ENCODE results near the gene NHS.

The NHS gene

DNA sequence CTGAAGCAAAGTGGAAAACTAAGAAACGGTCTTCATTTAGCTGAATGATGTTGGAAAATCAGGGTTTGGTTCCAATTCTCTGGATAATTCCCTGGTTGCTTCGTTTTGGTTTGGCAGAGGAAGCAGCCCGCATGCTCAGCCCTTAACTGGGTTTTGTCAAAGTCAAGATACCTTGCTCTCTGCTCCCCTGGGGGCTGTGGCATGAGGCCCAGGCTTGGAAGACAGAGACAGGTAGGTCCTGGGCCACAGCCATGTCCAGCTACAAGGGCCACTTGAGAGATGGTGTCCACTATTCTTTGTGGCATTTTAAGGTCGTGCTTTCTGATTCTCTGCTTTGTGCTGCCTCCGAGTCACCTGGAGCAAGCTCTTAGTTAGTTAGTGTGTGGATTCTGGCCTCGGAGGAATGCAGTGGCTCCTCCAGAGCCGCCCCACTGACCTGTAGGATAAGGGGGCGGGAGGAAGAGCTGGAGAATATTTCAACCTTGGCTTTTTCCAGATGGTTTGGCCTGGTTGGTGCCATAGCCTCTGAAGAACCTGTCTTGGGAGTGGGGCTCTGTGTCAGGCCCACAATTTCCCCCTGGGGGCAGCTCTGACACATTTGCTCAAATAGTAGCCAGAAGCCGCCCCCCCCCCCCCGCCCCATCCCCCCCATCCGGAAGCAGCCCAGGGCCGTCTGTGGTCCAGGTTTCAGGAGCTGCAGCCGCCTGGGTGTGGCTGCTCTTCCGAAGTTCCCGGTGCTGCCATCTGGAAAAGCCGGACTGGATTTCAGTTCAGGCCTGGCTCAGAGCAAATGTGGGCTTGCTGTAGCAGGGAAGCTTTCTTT lies 147.1 kb downstream of the NHS start:
- Mint-ChIP-seq H3K36me3 (ENCODE audit: low read depth) (no peaks in the 10 kb centered on the region), H3K27me3 (no peaks in the 10 kb centered on the region), H3K4me3 (no peak overlapping the region), H3K4me1 (ENCODE audit: low read depth) (no peaks in the 10 kb centered on the region), H3K27ac (no peak overlapping the region), H3K9me3 (no peaks in the 10 kb centered on the region)

DNA sequence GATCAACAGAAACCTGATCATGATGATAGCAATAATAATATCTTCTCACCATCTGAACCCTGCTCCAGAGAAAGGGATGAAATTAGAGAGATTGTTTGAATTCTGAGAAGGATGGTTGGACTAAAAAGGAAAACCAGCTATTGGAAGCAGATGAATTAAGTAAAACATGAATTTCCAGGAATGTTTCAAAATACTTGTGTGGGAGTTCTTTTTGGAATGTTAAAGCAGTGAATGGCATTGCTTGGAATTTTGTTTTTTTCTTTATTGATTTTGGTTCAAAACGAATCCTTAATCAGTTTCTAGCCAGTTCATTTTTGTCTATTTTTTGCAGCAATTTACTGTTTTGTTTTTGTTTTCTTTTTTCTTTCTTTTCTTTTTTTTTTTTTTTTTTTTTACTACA lies 150.3 kb downstream of the NHS start:
- H3K4me1 Mint-ChIP-seq (ENCODE audit: low read depth): peaks cover 10% of the 10 kb centered on the region
- no peaks in the 10 kb centered on the region for H3K9me3 Mint-ChIP-seq
- H3K27ac Mint-ChIP-seq: no peak overlapping the region
- H3K27me3 Mint-ChIP-seq: no peaks in the 10 kb centered on the region
- H3K4me3 Mint-ChIP-seq: no peak overlapping the region
- no peaks in the 10 kb centered on the region for H3K36me3 Mint-ChIP-seq (ENCODE audit: low read depth)

DNA sequence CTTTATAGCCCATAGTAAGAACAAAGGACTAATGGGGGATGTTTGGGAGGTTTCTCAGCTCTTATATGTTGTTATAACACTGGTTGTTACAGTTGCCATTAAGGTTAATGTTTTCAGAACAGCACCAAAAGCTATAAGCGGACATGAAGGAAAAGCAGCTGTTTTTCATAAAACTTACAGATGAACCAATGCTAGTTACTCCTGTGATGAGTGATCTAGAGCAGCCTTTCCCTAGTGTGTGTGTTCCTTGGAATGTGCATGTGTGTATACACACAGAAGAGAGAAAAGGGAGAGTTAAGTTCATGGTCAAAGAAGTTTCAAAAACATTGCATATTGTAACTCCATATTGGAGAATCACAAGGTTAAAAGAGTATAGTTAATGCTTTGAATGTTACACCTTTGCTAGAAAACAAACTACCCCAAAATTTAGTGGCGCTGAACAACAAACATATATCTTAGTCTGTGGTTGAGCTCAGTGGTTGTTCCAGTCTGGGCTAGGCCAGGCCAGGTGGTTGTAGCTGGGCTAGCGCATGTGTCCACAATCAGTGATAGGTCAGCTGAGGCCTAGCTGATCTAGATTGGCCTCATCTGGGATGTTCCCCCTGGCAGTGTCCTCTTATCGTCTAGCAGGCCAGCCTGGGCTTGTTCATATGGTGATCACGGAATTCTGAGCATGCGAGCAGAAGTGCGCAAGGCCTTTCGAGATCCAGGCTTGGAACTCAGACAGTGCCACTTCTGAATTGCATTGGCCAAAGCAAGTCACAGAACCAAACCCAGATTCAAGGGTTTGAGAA lies 151.0 kb downstream of the NHS start:
- no peaks in the 10 kb centered on the region for H3K36me3 Mint-ChIP-seq (ENCODE audit: low read depth)
- H3K4me1 Mint-ChIP-seq (ENCODE audit: low read depth): peaks cover 10% of the 10 kb centered on the region
- no peaks in the 10 kb centered on the region for H3K9me3 Mint-ChIP-seq
- no peak overlapping the region for H3K27ac Mint-ChIP-seq
- no peaks in the 10 kb centered on the region for H3K27me3 Mint-ChIP-seq
- no peak overlapping the region for H3K4me3 Mint-ChIP-seq

DNA sequence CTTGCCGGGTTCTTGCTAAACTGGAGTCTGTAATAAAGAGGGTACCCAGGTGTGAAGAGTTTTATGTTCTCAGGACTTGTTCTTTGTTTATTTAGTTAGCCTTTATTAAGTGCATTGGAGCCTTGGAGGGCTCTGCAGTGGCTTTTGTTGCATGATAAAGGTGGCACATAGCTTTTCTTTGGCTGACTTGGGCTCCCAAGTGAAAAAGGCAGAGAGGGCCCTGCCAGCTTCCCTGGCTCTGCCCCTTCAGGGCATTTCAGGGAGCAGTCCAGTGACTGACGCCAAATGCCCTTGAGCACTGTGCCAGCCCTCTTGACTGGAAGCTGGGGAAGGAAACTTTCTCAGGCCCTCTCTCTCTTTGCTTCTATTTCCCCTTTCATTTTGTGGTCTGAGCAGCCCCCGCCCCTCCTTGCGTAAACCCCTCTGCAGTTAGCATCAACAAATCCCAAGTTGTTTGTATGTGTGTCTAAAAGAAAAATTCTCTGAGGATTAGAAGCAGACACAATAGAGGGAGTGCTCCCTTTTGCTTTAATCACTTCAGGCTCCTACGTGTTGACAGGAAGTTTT lies 152.2 kb downstream of the NHS start:
- no peak overlapping the region for H3K4me3 Mint-ChIP-seq
- no peaks in the 10 kb centered on the region for H3K9me3 Mint-ChIP-seq
- no peaks in the 10 kb centered on the region for H3K36me3 Mint-ChIP-seq (ENCODE audit: low read depth)
- no peak overlapping the region for H3K27ac Mint-ChIP-seq
- peaks cover 10% of the 10 kb centered on the region for H3K4me1 Mint-ChIP-seq (ENCODE audit: low read depth)
- H3K27me3 Mint-ChIP-seq: no peaks in the 10 kb centered on the region

DNA sequence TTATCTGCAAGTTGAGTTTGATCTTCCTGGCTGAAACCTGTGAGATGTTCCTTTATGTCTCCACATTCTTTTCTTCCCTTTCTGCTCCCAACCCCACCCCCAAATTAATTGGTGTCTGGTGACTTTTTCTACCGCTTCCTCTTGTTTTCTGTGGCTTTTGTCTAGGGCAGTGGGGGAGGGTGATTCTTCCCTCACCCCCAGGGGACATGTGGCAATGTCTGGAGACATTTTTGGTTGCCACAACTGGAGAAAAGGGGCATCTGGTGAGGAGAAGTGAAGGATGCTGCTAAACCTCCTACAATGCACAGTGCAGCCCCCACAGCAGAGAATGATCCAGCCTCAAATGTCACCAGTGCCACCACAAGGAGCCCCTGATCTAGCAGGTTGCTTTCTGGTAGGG lies 152.9 kb downstream of the NHS start:
- Mint-ChIP-seq H3K4me1 (ENCODE audit: low read depth) (peaks cover 10% of the 10 kb centered on the region), H3K36me3 (ENCODE audit: low read depth) (no peaks in the 10 kb centered on the region), H3K27ac (no peak overlapping the region), H3K4me3 (no peak overlapping the region), H3K27me3 (no peaks in the 10 kb centered on the region), H3K9me3 (no peaks in the 10 kb centered on the region)

DNA sequence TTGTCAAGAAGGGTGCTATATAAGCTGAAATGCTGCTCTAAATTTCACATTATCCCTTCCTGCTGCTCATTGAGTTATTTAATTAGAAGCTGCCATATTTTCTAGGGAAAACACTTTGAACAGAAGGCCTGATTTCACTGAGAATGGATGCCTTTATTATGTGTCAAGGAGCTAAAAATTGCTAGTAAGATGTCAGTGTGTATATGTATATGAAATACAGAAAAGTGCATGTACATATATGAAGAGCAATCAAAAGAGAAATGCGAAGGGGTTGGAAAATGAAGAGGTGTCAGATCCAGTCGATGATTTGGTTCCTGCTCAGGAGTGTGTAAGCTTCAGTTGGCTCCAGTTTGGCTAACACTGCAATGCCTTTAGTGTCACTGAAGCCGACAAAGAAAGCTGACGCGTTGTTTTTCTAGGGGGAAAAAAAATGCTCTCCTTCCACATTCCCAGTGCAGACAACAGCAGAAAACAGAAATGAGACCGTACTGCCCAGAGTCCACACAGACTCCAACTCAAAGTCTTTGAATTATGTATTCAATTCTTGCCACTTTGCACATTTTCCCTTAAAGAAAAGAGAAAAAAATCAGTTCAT lies 154.2 kb downstream of the NHS start:
- no peaks in the 10 kb centered on the region for H3K9me3 Mint-ChIP-seq
- H3K4me1 Mint-ChIP-seq (ENCODE audit: low read depth): peaks cover 13% of the 10 kb centered on the region
- H3K27me3 Mint-ChIP-seq: no peaks in the 10 kb centered on the region

DNA sequence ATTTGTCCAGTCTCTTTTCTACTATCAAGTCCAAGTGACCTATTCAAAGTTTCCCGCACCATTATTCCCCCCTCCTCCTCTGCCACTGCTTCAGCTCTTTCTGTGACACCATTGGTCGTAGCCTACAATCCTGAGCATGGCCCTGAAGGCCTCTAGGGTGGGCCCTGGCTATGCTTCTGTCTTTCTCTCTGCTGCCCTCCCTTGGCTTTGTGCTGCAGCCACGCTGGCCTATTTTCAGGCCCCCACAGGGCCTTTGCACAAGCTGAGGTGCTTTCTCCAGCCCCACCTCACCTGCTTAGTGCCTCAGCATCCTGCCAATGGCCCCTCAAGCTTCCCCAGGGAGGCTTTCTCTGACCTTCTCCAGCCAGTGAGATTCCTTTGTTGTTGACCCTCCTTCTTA lies 156.5 kb downstream of the NHS start:
- no peaks in the 10 kb centered on the region for H3K9me3 Mint-ChIP-seq
- peaks cover 26% of the 10 kb centered on the region for H3K4me1 Mint-ChIP-seq (ENCODE audit: low read depth)
- H3K27me3 Mint-ChIP-seq: no peaks in the 10 kb centered on the region
- no peak overlapping the region for H3K4me3 Mint-ChIP-seq
- H3K27ac Mint-ChIP-seq: no peak overlapping the region
- H3K36me3 Mint-ChIP-seq (ENCODE audit: low read depth): no peaks in the 10 kb centered on the region

More for the DNA sequence above, 154.2 kb downstream of the NHS start:
- H3K4me3 Mint-ChIP-seq: no peak overlapping the region
- H3K36me3 Mint-ChIP-seq (ENCODE audit: low read depth): no peaks in the 10 kb centered on the region
- no peak overlapping the region for H3K27ac Mint-ChIP-seq

DNA sequence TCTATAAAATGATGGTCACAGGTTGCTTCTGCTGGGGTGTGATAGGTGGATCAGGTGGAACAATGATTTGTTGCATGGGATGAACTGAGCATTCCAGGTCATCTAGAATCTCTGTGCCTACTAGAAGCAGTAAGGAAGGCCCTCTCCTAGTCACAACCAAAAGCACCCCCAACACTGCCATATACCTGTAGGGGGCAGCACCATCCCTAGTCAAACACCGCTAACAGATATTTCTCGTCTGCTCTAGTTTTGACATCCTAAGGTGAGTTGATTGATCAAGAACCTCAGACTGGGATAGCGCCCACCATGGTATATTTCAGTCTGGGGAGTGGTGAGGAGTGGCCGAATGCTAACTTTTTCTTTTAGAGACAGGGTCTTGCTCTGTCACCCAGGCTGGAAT lies 160.2 kb downstream of the NHS start:
- no peak overlapping the region for H3K4me3 Mint-ChIP-seq
- peaks cover 1% of the 10 kb centered on the region for H3K9me3 Mint-ChIP-seq
- no peak overlapping the region for H3K27ac Mint-ChIP-seq

DNA sequence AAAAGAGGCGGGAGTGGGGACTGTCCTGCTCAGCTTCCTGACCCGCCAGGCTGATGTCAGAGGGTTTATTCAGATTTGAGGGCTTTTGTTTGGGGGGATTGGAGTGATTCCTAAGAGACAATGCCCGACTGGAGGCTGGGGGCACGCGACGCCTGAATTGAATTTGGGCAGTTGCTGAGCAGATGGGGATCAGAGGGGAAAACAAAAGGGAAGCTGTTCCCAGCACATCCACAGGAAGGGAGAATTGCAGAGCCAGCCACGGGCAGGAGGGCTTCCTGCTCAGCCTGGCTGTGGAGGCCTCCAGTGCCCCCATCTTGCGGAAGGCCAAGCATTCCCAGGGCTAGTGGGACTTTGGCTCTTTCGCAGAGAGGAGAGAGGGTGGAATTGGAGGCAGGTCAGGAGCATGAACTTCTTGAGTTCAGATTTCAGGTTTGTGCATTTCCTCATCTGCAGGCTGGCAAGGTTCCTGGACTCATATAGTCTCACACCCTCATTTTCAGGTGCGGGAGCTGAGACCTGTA lies 162.8 kb downstream of the NHS start:
- Mint-ChIP-seq H3K4me3 (no peak overlapping the region), H3K27me3 (no peaks in the 10 kb centered on the region), H3K27ac (peak overlapping the region; percentile 97), H3K36me3 (ENCODE audit: low read depth) (no peaks in the 10 kb centered on the region), H3K9me3 (peaks cover 3% of the 10 kb centered on the region), H3K4me1 (ENCODE audit: low read depth) (peaks cover 30% of the 10 kb centered on the region)

More for the DNA sequence above, 160.2 kb downstream of the NHS start:
- Mint-ChIP-seq H3K36me3 (ENCODE audit: low read depth) (no peaks in the 10 kb centered on the region), H3K4me1 (ENCODE audit: low read depth) (peaks cover 30% of the 10 kb centered on the region), H3K27me3 (no peaks in the 10 kb centered on the region)

DNA sequence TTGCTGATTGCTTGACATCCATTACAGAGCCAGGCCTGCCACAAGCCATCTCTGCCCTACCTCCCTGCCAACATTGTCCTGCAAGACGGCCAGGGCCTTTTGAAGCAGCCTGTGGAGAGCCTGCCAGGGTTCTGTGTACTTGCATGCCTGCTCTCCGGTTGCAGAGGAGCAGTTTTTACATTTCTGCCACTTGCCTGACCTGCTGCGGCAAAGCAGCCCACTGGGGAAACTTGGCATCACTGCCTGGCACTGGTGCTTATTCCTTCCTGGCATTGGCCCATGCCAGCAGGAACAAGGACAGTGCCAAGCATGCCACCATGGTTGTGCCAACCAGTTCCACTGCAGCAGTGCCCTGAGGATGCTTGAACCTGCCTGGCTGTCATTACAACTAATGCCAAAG lies 167.1 kb downstream of the NHS start:
- H3K4me3 Mint-ChIP-seq: no peak overlapping the region
- no peaks in the 10 kb centered on the region for H3K27me3 Mint-ChIP-seq
- no peaks in the 10 kb centered on the region for H3K36me3 Mint-ChIP-seq (ENCODE audit: low read depth)
- H3K27ac Mint-ChIP-seq: no peak overlapping the region
- H3K4me1 Mint-ChIP-seq (ENCODE audit: low read depth): peaks cover 7% of the 10 kb centered on the region
- H3K9me3 Mint-ChIP-seq: peaks cover 3% of the 10 kb centered on the region

DNA sequence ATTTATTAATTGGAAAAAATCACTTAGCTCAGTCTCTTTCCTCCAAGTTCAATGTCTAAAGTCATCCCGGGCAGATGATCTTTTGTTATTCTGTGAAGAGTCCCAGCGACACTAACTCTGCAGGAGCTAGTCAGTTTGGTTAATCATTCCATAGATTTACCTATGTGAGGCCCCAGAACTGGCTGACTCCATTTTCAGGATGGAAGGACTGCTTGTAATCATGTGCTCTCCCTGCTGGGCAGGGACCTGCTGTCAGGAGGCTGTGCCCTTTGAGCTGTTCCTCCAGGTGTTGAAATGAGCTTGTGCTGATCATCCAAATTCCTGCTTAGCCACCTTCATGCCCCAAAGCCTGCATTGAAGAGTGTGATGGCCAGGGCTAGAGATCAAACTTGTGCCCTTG lies 169.8 kb downstream of the NHS start:
- Mint-ChIP-seq H3K27me3 (no peaks in the 10 kb centered on the region), H3K9me3 (peaks cover 3% of the 10 kb centered on the region), H3K4me1 (ENCODE audit: low read depth) (peaks cover 14% of the 10 kb centered on the region), H3K36me3 (ENCODE audit: low read depth) (no peaks in the 10 kb centered on the region), H3K4me3 (no peak overlapping the region), H3K27ac (no peak overlapping the region)

DNA sequence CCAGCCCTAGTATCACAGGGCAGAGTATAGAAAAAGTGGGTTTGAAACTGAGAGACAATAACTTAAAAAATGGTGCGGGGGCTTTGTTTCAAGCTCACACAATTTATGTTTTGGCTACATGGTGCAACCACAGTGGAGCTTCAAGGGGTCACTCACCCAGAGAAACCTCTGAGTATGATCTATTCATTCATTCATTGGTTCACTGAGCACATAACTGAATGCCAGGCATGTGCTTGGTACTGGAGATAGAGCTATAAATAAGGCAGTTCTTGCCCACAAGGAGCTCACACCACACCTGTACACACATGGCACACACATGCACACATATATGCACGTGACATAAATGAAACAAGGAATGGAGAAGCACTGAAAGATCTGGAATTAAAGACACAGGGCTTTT lies 171.4 kb downstream of the NHS start:
- Mint-ChIP-seq H3K4me1 (ENCODE audit: low read depth) (peaks cover 14% of the 10 kb centered on the region), H3K4me3 (no peak overlapping the region), H3K36me3 (ENCODE audit: low read depth) (no peaks in the 10 kb centered on the region), H3K27ac (no peak overlapping the region), H3K27me3 (no peaks in the 10 kb centered on the region), H3K9me3 (no peaks in the 10 kb centered on the region)

DNA sequence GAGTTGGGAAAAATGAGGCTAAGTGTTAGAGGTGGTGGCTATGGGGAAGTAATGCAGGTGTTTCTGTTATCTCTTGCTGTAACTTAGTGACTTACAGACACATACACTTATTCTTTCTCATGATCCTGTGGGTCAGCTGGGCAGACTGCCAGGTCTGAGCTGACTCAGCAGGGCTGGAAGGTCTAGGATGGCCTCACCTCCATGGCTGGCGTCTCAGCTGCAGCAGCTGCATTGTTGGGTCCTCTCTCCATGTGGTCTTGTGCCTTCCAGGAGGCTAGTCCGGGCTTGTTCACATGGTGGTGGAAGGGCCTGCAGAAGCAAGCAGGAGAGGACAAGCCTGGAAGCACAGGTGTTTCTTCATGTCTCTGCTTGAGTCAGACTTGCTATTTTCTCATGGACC lies 172.7 kb downstream of the NHS start:
- Mint-ChIP-seq H3K9me3 (no peaks in the 10 kb centered on the region), H3K4me3 (no peak overlapping the region), H3K27me3 (no peaks in the 10 kb centered on the region), H3K27ac (no peak overlapping the region), H3K4me1 (ENCODE audit: low read depth) (peaks cover 14% of the 10 kb centered on the region), H3K36me3 (ENCODE audit: low read depth) (no peaks in the 10 kb centered on the region)

DNA sequence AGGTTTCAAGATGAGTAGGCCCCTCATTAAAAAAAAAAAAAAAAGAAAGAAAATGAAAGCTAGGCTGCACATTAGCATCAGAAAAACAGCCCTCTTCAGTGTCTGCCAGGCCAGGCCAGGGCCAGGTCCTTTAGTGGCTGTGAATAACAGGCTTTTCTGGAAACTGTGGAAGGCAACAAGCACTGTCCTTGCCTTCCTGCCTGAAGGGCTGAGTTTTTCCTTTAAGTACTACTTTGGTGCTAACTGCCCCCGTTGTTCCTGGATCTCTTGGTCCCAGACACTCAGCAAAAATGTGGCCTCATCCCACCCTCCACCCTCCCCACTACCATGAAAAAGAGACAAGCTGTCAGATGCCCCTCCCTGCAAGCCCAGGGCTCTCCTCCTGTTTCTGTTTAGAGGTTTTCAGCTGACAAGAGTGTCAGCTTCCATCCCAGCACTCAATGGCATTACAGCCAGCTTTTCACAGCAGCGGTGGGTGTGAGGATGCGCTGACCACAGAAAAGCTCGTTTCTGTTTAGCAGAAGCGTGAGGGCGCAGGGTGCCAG lies 174.2 kb downstream of the NHS start:
- Mint-ChIP-seq H3K27ac (peak overlapping the region; percentile 74), H3K4me1 (ENCODE audit: low read depth) (peaks cover 20% of the 10 kb centered on the region), H3K36me3 (ENCODE audit: low read depth) (no peaks in the 10 kb centered on the region), H3K9me3 (no peaks in the 10 kb centered on the region), H3K27me3 (no peaks in the 10 kb centered on the region), H3K4me3 (no peak overlapping the region)

Data from stimulated activated naive CD8-positive, alpha-beta T cell treated with anti-CD3 and anti-CD28 coated beads, Interleukin-15, Interleukin-2, amounts not matched to agents 100 ng/mL and 50 ng/mL, for 24 hours (primary cell).